ENCODE results near the gene FCRL4.

Gene FCRL4

DNA sequence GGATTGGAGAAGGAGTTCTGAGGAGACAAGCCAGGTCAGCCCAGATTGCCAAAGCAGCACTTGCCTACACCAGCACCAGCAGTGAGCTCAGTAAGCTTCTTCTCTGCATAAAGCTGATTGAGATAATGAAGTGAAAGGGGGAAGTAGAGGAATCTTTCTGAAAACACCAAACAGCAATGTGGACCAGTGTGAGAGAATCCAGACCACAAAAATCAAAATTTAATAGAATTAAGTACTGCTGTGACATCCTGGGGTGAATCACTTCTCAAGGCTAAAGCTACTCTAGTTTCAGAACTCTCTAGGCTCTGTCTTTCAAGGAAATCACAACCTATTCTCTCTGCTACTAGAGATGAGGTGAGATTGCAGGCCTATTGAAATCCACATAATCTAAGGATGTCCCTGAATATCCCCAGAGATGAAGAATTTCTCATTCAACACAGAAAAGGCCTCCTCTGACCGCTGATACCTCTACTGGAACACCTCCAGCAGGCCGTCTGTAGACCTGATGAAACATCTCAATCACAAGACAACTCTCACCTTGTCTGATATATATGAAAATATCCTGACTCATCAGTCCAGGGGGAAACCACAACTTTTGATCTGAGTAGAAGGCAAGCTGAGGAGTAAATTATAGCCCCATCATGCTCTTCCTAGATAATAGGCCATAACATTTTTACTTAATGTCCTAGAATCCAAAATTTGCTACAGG lies at the start of gene FCRL4:
Gene FCRL4, minus strand, starts transcription at position 127 of the 709 bp plus-strand sequence. CDS start 141 bp downstream, outside the sequence.
- DNase-seq, result no peak

DNA sequence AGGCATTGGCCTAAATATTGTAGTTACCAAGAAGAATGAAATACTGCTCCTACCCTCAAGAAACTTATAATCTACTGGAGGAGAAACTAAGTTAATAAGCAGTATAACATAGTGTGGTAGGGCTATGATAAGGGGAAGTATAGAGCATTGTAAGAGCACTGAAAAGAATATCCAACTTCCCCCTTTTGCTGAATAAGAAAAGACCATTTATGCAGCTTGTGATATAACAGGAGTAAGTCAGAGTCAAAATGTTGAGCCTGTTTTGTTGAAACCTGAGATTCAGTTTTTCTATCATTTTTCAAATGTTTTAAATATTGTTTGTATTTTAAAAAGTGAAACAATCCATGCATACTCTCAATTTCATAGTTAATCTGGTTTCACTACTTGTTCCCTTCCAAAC lies 48.3 kb upstream of the FCRL4 start:
- no peak for DNase-seq

DNA sequence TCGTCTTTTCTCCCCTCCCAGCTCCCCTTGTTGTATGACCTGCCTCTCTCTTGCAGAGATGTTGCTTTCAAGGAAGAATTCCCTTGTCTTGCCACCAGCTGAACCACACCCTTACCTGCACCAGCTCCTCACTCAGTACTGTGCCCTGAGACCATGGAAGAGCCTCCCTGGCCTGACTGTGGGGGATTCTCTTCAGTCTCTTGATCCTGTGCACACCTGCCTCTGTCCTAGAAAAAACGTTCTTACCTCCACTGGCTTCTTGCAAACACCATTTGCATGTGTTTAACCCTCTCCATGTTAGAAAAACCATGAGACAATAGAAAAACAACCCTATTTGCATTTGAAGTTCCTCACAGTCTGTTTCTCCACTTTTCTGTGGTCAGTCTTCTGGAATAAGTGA lies 43.3 kb upstream of the FCRL4 start:
- DNase-seq, result no peak

DNA sequence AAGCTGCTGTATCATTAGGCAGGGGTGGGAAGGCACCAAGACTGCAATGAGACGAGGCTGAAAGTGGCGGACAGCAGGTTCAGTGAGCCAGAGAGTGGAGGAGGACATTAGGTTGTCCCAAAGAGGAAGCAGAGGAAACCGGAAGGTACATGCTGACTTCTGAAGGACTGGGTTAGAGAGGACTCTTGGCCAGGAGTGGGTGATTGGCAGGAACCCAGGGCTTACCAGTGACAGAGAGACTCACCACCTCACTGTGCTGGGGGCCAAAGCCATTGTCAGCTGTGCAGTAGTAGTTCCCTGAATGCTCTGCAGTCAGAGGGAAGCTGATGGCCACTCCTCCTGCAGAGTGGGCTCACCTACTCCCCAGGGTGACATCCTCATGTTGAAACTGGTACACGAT lies 41.9 kb upstream of the FCRL4 start:
- no peak for DNase-seq

DNA sequence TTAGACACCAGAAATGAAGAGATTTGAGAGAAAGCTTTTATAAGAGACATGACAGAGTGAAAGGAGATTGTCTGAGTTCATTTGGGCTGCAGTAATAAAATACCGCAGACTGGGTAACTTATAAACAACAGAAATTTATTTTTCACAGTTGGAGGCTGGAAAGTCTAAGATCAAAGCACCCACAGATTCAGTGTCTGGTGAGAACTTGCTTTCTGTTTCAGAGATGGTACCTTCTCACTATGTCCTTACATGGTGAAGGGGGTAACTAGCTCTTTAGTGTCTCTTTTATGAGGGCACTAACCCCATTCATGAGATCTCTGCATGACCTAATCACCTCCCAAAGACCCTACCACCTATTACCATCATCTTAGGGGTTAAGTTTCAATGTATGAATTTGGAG lies 30.9 kb upstream of the FCRL4 start:
- DNase-seq, result no peak

DNA sequence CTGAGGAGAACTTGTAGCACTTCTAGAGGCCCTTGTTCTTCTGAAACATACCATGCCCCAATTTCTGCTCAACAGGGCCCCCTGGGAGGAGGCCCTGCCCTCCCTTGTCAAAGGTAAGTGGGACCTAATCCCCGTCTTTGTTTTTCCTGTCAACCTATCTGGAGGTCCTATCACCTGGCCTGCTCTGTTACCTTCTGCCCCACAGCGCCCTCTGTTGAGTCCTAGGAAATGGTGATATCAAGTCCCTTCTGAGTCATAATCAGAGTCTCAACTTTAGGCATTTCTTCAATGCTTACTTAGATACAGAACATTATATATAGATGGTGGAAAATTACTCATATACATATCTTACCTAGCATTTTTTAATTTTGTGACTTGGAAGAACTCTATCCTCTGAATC lies 28.2 kb upstream of the FCRL4 start:
- DNase-seq, result no peak

DNA sequence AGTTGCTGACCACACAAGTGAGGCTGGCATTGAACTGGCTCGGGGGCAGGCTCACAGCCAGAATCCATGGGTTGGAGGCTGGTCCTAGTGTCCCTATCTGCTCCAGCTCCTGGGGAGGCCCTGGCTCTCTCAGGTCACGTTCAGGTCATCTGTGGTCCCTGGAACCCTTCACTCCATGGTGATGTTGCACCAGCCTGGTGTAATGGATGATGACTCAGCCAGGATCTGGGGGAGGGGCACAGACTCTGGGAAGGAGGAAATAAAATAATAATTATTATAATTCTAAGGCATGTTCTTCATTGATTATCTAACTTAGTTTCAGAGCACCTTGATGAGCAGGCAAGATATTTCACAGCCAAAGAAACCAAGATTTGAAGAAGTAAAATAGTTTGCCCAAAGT lies 26.6 kb upstream of the FCRL4 start:
- no peak for DNase-seq

DNA sequence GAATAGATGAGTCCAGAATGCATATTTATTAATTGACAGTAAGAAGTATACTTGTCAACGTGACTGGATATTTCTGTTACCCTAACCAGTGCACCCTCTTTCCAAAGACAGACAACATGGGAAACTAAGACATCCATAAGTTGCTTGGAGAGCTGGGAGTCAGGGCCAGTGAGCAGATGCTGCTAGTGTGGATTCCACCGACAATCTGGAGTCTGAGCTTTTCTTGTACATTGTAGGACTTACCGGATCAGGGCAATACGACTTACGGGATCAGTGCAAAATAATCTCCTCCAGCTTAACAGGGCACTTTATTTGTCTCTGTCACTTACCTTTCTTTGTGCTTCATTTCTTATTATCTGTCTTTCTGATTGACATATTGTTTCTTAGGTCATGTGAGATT lies 24.6 kb upstream of the FCRL4 start:
- no peak for DNase-seq

DNA sequence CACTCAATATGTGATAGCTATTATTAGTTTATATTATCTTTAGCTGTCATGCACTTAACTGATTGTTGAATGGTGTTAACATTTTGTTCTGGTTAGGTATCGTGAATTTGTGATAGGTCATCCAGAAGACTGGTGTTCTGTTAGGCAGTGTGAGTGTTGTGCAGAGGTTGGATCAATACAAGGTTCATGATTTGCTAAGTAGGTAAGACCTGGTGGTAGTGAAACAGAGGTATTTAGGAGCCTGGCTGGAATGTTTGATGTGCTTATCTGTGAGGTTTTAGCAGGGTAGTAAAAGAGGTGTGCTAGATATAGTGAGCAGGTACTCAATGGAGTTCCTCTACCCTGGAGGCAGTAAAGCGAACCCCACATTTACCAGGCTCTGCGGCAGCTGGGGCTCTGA lies 20.3 kb upstream of the FCRL4 start:
- no peak for DNase-seq

DNA sequence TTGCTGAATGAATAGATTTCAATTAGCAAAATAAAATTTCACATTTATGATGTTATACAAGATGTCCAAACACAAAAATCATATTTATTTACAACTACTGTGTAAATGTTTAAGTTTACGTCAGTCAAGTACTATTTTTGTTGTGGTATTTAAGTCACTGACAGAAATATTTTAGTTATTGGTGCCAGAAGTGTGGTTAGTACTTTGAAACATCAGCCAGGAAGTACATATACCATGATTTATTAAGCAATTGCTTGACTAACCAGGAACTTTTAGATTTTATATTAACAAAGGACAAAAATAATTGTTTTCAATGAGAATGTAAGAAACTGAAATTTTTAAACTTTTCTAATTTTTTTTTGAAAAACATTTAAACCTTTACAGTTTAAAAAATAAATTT lies 2.4 kb upstream of the FCRL4 start:
- DNase-seq, result no peak

DNA sequence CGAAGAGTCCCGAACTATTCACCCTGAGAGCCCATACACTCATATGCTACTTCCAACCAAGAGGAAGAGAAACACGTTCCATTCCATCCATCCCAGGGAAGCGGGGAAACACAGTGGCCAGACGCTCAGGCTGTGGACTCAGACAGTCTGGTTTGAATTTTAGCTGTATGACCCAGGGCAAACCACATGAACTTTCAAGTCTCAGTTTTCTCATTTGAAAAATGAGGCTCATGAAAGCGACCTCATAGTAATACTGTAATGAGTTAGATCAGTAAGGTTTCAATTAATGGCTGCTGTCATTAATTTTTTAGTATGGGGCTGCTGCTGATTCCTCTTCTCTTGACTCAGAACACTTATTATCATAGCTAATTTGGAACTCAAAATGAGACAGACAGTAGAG lies 1.5 kb downstream of the FCRL4 start:
- DNase-seq, result no peak

DNA sequence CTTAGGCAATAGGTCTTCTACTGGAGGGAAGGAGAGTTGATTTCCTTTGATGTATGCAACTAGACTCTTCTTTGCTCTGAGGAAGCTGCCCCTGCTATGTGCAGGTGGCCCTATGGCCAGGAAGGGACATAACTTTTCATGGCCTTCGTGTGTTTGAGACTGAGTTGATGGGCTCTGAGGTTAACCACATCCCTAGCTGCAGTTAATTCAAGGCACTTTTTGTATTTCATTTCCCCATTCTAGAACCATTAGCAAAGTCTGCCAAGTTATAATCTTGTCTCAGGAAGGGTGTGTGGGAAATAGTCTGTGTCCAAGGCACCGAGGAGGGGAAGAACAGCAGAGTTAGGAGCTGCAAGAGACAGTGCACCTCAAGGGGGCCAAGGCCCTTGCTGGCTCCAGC lies 2.5 kb downstream of the FCRL4 start:
- peak; percentile 70 for DNase-seq

DNA sequence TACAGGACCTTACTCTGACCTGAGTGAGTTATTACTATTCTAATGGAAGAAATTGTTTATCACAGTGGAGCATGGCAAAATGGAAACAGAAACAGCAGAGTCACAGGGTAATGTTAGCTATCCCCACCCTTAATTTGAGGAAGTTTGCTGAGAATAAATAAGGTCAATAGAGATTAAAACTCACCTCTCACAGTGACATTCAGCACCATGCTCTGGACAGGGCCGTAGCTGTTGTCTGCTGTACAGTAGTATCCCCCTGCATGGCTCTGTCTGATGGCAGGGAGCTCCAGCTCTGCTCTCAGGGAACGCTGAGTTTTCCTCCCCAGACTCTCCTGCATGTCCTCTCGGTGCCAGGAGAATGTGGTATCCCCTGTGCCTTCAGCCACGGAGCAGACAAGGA lies 11.9 kb downstream of the FCRL4 start:
- no peak for DNase-seq

DNA sequence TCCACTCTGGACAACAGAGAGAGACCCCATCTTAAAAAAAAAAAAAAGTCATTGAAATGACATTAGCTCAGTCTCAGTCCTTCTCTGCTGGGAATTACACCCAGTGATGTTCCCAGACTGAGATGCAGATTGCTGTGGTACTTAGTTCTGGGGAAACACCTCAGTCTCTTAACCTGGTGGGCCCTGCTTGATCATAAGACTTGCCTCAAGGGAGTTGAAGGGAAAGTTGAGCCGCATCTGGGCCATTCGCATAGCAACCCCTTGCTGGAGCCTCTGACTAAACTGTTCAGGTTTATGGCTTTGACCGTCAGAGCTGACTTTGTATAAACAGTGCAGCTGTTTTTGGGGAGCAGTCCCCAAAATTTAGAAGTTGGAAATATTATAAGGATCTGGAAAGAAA lies 13.4 kb downstream of the FCRL4 start:
- DNase-seq, result no peak

DNA sequence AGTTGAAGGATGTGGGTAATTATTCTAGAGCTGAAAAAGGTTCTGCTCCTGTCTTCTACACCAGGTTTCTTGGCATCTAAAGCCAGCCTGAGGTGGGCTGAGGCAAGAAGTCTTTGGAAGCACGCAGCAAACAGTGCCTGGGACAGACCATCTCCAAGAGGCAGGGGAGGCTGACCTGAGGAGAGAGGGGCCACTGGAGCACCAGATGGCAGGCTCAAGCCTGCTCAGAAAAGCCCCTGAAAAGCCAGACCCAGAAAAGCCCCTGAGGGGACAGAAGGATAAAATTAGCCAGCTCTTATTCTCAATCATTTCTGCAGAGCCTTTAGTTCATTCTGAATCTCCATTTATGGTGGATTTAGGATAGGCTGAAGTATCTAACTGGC lies 17.1 kb downstream of the FCRL4 start:
- no peak for DNase-seq

DNA sequence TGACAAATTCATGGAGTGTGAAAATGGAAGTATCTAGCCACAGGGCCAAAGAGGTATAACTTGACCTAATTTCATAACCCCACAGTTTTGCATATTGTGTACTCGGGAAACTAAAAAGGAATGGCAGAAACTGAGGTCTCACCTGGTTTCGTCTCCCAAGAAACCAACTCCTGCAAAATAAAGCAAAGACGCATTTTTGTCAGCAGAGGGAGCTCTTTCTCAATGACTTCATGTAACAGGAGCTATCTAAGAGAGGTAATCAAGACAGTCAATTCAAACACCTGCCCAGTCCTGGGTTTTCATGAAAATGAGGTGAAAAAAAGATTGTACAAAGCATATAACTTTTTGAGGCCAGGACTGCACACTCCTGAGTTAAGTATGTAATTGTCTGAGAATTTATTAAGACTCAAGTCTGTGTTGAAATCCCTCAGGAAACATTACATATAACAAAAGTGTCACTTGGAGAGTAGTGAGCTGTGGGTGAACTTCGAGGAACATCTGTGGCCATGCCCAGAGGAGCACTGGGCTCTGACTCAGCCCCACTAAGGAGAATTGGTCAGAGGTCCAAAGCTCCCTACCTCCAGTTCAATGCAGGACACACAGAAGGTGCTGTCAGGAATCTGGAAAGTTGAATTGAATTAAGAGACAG lies 17.6 kb downstream of the FCRL4 start:
- DNase-seq, result no peak

DNA sequence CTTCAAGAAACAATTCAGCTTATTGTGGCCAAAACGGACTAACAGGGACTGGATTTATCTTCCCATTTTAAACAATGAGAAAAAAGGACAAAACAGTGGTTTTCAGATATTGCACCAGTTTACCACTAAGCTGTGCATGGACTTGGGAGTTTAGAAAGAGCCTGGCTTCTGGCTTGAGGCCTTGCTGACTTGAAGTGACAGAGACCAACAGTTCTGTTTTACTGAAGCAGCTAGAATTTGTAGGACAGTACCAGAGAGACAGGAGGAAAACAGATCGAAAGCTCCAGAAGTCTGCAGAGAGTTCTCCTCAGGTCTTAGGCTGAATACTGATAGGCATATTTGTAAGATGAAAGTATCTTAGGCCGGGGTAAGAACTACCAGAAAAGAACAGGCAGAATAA lies 20.5 kb downstream of the FCRL4 start:
- DNase-seq, result no peak

DNA sequence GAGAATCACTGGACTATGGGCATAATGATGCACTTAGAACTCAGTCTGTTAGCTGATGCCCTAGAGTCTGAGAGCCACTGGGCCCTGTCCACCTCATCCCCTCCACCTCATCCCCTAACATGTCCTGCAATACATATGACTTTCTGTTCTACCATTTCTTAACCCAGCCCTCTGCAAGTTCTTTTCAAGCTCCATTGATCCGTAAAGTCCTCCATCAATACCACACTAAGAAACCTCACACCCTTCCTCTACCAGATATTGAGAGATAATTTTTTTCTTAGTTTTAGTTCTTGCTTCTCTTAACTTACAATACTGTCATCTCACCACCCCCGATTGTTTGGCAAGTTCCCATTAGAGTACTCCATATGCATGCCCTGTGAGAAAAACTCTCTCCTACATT lies 22.1 kb downstream of the FCRL4 start:
- DNase-seq, result no peak

DNA sequence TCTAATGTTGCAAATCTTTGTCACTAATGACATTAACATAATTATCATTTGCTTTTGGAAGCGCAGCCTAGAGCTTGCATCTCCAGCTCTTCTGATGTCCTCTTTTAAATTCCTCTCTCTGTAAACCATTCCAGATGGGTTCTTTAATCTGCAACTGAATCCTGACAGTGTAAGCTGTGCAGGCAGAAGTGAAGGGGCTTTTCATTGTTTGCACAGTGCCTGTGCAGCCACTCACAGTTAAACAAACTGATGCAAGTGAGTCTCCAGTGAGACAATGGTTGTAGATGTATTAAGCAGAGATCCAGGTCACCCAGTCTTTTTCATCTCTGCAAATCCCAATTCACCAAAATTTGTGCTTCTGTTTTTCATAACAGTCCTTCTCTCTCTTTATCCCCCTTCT lies 23.0 kb downstream of the FCRL4 start:
- DNase-seq, result no peak

DNA sequence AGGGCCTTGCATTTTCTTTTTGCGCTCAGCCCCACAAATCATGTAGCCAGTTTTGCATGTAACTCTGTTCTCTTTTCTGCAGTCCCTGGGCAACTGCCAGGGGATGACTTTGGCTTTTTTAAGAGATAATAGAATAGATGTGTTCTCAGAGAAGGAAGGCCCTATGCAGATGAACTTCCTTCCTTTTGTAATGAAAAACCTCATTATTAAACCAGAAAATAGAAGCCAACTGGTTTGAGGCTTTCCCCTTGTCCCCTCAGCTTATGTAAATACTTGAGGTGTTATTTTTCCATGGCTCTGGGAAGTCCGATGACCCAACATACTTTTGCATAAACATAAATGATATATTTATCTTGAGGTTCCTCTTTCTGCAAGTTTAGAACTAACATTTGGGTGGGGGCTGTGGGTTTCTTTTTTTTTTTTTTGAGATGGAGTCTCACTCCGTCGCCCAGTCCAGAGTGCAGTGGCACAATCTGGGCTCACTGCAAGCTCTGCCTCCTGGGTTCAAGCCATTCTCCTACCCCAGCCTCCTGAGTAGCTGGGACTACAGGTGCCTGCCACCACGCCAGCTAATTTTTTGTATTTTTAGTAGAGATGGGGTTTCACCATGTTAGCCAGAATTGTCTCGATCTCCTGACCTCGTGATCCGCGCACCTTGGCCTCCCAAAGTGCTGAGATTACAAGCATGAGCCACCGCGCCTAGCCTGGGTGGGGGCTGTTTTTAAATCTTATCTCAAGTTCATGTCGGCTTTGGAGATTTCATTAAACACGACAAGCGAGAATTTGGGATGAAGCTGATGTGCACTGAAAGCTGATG lies 31.2 kb downstream of the FCRL4 start:
- peak; percentile 13 for DNase-seq

DNA sequence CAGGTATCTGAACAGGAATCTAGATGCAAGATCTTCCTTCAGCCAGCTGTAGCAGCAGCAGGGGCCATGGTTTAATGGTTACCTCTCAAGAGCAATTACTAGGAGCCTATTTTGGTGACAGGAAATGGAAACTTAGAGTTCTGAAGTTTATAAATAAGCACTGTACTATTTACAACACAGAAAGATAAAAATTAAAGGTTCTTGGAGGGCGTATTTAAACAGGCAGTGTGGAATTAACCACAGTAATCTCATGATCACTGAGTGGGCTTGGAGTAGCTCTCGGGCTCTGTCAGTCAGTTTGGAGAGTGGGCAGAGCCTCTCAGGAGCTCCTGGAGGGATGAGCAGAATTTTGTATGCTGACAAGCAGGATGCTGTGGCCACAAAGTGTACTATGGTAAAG lies 35.4 kb downstream of the FCRL4 start:
- DNase-seq, result no peak

DNA sequence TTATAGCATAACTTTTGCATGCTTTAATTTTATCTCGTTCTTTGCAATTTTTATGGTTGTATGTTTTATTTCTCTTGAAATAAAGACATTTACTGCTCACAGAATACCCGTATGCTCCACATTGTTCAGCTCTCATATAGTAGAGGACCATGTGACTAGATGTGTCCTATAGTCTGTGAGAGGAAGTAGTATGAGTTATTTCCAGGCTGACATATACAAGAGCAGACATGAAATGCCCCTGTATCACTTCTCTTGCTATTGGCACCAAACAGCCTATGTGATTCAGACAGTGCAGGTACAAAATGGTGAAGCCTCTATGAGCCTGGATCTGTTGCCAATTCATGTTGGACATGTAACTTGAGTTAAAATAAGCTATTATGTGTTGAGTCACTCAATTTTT lies 39.8 kb downstream of the FCRL4 start:
- no peak for DNase-seq

DNA sequence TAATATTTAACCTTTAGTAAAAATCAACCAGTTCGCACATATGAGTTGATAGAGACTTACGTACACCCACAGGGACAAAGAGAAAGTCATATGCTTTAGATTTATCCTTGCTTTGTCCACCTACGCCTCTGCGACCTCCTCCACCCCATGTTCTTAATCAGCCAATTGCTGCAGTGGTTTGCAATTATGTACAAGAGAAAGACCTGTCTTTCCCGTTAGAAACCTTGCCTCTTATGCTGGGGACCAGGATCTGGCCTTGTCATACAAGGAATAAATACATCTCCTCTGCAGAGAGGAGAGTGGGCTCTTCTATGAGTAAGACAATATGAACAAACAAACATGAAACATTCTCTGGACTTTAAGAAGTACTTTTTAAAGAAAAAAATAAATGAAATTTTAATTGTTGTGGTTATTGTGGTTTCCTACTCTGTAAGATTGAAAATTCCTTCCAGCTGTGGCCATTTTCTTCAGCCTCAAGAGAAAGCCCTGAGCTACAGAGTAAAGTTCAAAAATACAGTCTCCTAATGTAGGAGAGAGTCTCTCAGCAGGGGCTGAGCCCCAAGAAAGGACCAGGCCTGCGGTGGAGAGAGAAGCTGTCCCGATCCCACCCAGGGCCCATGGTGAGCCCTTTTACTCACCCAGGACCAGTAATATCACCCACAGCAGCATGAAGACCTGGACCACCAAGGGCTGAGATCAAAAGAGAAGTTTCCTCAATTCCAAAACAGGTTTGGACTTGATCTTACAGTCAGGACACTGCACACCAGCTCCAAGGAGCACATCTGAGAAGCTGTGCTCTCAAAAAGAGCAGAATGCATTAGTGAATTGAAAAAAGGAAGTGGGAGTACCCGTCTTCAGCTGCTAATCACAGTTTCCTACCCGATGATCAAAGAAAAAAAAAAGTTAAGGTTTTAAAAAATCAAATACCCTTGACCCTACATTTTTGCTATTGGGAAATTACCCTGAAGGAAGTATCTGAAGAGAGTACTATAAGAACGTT lies 45.9 kb downstream of the FCRL4 start, which contains the start of gene FCRL5:
Gene FCRL5, minus strand, starts transcription at position 822 of the 1,000 bp plus-strand sequence. Its CDS starts 153 bp downstream, at position 669.
- DNase-seq, result no peak
